HG03432 (cell line): ENCODE results near the gene ABCB7.
"Not testable (repeated sequence)": the region's sequence is repeated elsewhere in the genome, so short reads cannot be mapped to it uniquely, and the experiment has no call there.

Experiments
- ATAC-seq: cut with Tn5 transposase; IDR thresholded peaks from one replicate; pipeline ENCODE4 v1.9.1; 2021; ENCODE audit warnings: mild to moderate bottlenecking, moderate library complexity; ENCODE audit not compliant: unreplicated experiment

ABCB7 gene

DNA sequence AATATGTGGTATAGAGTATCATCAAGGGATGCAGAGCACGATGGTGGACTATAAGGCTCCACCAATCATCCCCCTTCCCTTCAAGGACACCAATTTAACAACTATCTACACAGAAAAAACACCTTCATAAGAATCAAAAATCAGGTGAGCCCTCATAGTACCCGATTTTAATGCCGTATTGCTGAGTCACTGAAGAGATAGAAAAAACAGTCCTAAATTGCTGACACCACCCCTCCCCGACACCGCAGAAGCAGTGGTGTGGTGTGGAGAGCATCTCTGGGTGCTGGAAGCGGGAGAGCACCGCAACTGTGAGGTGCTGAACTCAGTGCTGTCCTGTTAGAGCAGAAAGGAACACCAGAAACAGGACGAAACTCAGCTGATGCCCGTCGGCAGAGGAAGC lies 49.3 kb downstream of the ABCB7 start:
- no peak for ATAC-seq

GRCh38 chrX:75096331-75096730 lies 59.8 kb downstream of the ABCB7 start:
- ATAC-seq: no peak

- no peak for ATAC-seq
These were observed 69.3 kb downstream of the ABCB7 start for GRCh38 chrX:75086731-75087195.

DNA sequence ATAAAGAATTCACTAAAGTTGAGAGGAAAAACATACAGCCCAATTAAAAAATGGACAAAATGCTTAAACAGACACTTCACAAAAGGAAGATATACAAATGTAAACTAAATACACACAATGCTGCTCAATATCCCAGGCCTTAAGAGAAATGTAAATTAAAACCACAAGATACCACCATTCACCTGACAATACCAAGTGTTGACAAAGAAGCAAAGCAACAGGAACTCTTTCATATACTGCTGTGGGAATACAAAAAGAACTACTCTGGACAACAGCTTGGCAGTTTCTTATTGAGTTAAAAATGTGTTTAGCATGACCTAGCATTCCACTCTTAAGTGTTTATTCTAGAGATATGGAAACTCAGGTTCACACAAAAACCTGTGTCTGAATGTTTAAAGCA lies 71.3 kb downstream of the ABCB7 start:
- ATAC-seq: no peak

GRCh38 chrX:75076429-75076828 lies 79.7 kb downstream of the ABCB7 start:
- no peak for ATAC-seq

- ATAC-seq: no peak
These were observed 81.6 kb downstream of the ABCB7 start for GRCh38 chrX:75074475-75074874.

GRCh38 chrX:75071334-75071733 lies 84.7 kb downstream of the ABCB7 start:
- no peak for ATAC-seq

DNA sequence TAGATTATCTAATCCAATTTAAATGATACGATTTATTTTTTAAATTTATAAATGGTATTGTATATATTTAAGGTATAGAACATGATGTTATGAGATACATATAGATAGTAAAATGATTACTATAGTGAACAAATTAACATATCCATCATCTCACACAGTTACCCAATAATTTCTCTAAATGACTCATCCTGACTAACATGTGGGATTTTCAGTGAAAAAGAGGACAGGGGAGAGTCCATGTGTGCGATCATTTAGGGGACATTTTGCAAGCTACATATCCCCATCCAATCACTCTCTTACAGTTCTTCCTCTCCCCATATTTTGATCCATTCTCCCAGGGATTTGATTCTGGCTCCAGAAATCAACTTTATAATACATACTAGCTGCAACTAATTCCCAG lies 88.2 kb downstream of the ABCB7 start:
- no peak for ATAC-seq

GRCh38 chrX:75061701-75062100 lies 94.4 kb downstream of the ABCB7 start:
- no peak for ATAC-seq

- ATAC-seq: no peak
These were observed 105.0 kb downstream of the ABCB7 start for GRCh38 chrX:75051047-75051446.

GRCh38 chrX:75045369-75045768 lies 110.7 kb downstream of the ABCB7 start:
- no peak for ATAC-seq

DNA sequence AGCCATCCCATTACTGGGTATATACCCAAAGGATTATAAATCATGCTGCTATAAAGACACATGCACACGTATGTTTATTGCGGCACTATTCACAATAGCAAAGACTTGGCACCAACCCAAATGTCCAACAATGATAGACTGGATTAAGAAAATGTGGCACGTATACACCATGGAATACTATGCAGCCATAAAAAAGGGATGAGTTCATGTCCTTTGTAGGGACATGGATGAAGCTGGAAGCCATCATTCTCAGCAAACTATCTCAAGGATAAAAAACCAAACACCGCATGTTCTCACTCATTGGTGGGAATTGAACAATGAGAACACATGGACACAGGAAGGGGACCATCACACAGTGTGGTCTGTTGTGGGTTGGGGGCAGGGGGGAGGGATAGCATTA lies 111.9 kb downstream of the ABCB7 start:
- ATAC-seq: not testable (repeated sequence)

DNA sequence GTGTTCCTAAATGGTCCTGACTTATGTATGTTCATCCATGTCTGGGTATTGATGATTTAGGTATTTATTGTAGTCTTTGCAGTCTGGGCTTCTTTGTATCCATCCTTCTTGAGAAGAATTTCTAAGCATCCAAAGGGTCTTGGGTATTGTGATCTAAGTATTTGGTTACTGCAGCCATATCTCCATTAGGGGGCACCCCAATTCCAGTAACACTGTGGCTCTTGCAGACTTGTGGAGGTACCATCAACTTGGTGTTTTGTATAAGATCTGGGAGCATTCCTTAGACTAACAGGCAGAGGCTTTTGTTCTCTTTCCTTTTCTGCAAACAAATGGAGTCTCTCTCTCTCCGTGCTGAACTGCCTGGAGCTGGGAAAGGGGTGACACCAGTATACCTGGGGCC lies 117.2 kb downstream of the ABCB7 start:
- ATAC-seq: no peak
